ENCODE data around the gene SKAP2. TPM values are rescaled to one million over a fixed set of nuclear protein-coding genes. Genes with fewer than 3 reads are reported as not detected.

The SKAP2 gene
- total RNA-seq, 1 donor from 2014 or later = 12.8 TPM

GRCh38 chr7:26777385-26777784 lies 87.0 kb downstream of the SKAP2 start:
- intact Hi-C loops (cut with DNase I) = no loop called here
- no peak for DNase-seq (ENCODE audit: extremely low spot score in 2 of 2)
- TF ChIP-seq CTCF (IDR thresholded peaks at IDR 0.05) (no peak), POLR2A (IDR thresholded peaks at IDR 0.05) (no peak), POLR2AphosphoS5 (IDR thresholded peaks at IDR 0.05; ENCODE audit: insufficient read depth in 1 of 2, low read depth in 1 of 2) (no peak)
- H3K4me3 ChIP-seq = no peak overlapping the region
- no peak overlapping the region for H3K27ac ChIP-seq
- no peaks in the 10 kb centered on the region for H3K9me3 ChIP-seq
- no peaks in the 10 kb centered on the region for H3K4me1 ChIP-seq
- no peaks in the 10 kb centered on the region for H3K27me3 ChIP-seq
- no peaks in the 10 kb centered on the region for H3K36me3 ChIP-seq

DNA sequence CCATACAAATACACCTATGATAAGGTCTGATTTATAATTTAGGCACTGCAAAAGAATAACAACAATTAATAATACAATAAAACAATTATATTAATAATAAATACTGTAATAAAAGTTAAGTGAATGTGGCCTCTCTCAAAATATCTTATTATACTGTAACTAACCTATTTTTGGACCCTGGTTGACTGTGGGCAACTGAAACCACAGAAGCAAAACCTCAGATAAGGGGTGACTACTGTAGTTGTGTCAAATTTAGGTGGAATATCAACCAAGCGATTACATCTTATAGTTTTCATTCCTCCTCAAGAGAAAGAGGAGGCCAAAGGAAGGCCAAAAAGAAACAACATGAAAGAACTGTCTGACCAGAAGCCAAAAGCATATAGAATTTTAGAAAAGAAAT lies 103.9 kb downstream of the SKAP2 start:
- TF ChIP-seq POLR2AphosphoS5 (IDR thresholded peaks at IDR 0.05; ENCODE audit: insufficient read depth in 1 of 2, low read depth in 1 of 2) = no peak
- no peak for TF ChIP-seq POLR2A (IDR thresholded peaks at IDR 0.05)
- no peak for TF ChIP-seq CTCF (IDR thresholded peaks at IDR 0.05)
- H3K36me3 ChIP-seq = no peaks in the 10 kb centered on the region
- intact Hi-C loops (cut with DNase I) = no loop called here
- H3K9me3 ChIP-seq = no peaks in the 10 kb centered on the region
- H3K4me1 ChIP-seq = no peaks in the 10 kb centered on the region
- no peak overlapping the region for H3K27ac ChIP-seq
- H3K27me3 ChIP-seq = no peaks in the 10 kb centered on the region
- DNase-seq (ENCODE audit: extremely low spot score in 2 of 2) = no peak
- H3K4me3 ChIP-seq = no peak overlapping the region

- no peak for DNase-seq (ENCODE audit: extremely low spot score in 2 of 2)
- H3K27me3 ChIP-seq = no peaks in the 10 kb centered on the region
- TF ChIP-seq POLR2AphosphoS5 (IDR thresholded peaks at IDR 0.05; ENCODE audit: insufficient read depth in 1 of 2, low read depth in 1 of 2) (no peak), CTCF (IDR thresholded peaks at IDR 0.05) (no peak)
- no peaks in the 10 kb centered on the region for H3K36me3 ChIP-seq
- intact Hi-C loops (cut with DNase I) = no loop called here
- H3K27ac ChIP-seq = no peak overlapping the region
- no peaks in the 10 kb centered on the region for H3K4me1 ChIP-seq
- no peak overlapping the region for H3K4me3 ChIP-seq
- H3K9me3 ChIP-seq = no peaks in the 10 kb centered on the region
These were observed 105.3 kb downstream of the SKAP2 start for GRCh38 chr7:26759108-26759507.

DNA sequence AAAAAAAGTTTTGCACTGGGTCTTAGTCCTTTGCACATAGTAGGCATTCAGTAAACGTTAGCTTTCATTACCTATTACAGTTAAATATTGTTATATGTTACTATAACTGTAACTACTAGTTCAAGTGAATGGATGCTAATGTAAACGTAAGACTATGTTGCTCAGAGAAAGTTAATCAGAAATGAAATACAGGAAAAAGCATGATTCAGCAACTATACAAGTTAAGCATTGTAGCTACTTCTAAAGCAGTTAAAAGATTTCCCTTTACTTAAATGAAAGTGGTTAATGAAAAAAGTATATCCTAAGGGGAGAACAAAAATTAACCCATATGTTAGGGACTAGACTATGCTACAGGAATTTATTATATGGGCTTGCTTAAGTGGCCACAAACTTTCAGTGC lies 121.2 kb downstream of the SKAP2 start:
- no peak overlapping the region for H3K27ac ChIP-seq
- no peak overlapping the region for H3K4me3 ChIP-seq
- H3K27me3 ChIP-seq = no peaks in the 10 kb centered on the region
- no peaks in the 10 kb centered on the region for H3K36me3 ChIP-seq
- no peak for DNase-seq (ENCODE audit: extremely low spot score in 2 of 2)
- no peaks in the 10 kb centered on the region for H3K9me3 ChIP-seq
- H3K4me1 ChIP-seq = no peaks in the 10 kb centered on the region
- intact Hi-C loops (cut with DNase I) = loop anchor here (5.0 kb wide), 1 partner anchor 696 kb away; no protein-coding TSS in a partner anchor
- TF ChIP-seq CTCF (IDR thresholded peaks at IDR 0.05) = no peak
- no peak for TF ChIP-seq POLR2A (IDR thresholded peaks at IDR 0.05)
- TF ChIP-seq POLR2AphosphoS5 (IDR thresholded peaks at IDR 0.05; ENCODE audit: insufficient read depth in 1 of 2, low read depth in 1 of 2) = no peak

DNA sequence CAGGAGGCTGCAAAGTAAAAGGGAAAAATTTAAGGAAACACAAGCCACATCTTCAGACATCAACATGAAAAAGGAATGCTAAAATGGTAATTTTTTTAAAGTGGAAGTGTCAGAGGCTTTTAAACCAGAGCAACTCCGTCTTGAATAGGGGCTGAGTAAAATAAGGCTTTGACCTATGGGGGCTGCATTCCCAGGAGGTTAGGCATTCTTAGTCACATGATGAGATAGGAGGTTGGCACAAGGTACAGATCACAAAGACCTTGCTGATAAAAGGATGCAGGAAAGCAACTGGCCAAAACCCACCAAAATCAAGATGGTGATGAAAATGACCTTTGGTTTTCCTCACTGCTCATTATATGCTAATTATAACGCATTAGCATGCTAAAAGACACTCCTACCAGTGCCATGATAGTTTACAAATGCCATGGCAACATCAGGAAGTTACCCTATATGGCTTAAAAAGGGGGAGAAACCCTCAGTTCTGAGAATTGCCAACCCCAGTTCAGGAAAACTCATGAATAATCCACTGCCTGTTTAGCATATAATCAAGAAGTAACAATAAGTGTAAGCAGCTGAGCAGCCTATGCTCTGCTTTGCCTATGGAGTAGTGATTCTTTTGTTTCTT lies 128.3 kb downstream of the SKAP2 start:
- intact Hi-C loops (cut with DNase I) = no loop called here
- H3K36me3 ChIP-seq = no peaks in the 10 kb centered on the region
- H3K9me3 ChIP-seq = no peaks in the 10 kb centered on the region
- TF ChIP-seq POLR2A (IDR thresholded peaks at IDR 0.05) = no peak
- TF ChIP-seq POLR2AphosphoS5 (IDR thresholded peaks at IDR 0.05; ENCODE audit: insufficient read depth in 1 of 2, low read depth in 1 of 2) = no peak
- TF ChIP-seq CTCF (IDR thresholded peaks at IDR 0.05) = no peak
- H3K27me3 ChIP-seq = no peaks in the 10 kb centered on the region
- H3K4me3 ChIP-seq = no peak overlapping the region
- DNase-seq (ENCODE audit: extremely low spot score in 2 of 2) = no peak
- H3K4me1 ChIP-seq = no peaks in the 10 kb centered on the region
- H3K27ac ChIP-seq = no peak overlapping the region
